Mesothelial cell of epicardium (in vitro differentiated cells): ENCODE results near the gene EXO5. TPM values are rescaled to one million over a fixed set of nuclear protein-coding genes. Genes with fewer than 3 reads are reported as not detected.

Experiments
- DNase-seq, 2 experiments: peaks; one replicate each; pipeline ENCODE4 v3.0.0; 2021; ENCODE audit warnings: low spot score in 2 of 2; ENCODE audit not compliant: unreplicated experiment in 2 of 2
- H3K27ac Mint-ChIP-seq: 2 replicates; pipeline ENCODE4 v1.8.0; 2021; ENCODE audit warnings: mixed read lengths
- H3K27me3 Mint-ChIP-seq: 2 replicates; pipeline ENCODE4 v1.8.0; 2021; ENCODE audit warnings: low read depth, mixed read lengths
- H3K36me3 Mint-ChIP-seq: 2 replicates; pipeline ENCODE4 v1.8.0; 2021; ENCODE audit warnings: mixed read lengths
- H3K4me1 Mint-ChIP-seq: 2 replicates; pipeline ENCODE4 v1.8.0; 2021; ENCODE audit warnings: mixed read lengths
- H3K4me3 Mint-ChIP-seq: 2 replicates; pipeline ENCODE4 v1.8.0; 2021; ENCODE audit warnings: mild to moderate bottlenecking, moderate library complexity, mixed read lengths
- H3K9me3 Mint-ChIP-seq: 2 replicates; pipeline ENCODE4 v1.8.0; 2021; ENCODE audit warnings: mixed read lengths
- total RNA-seq: library from RNA; stranded (reverse); gene quantifications from 3 replicates; pipeline ENCODE4 v1.2.1, GENCODE V29; 2021
- TF ChIP-seq, protein P1 (sequence below): fragments of 200-600 bp; sonication (generic); IDR thresholded peaks from one replicate; pipeline ENCODE4 v1.5.0; 2021; ENCODE audit warnings: antibody characterized with exemption; ENCODE audit not compliant: unreplicated experiment

The EXO5 gene, protein sequence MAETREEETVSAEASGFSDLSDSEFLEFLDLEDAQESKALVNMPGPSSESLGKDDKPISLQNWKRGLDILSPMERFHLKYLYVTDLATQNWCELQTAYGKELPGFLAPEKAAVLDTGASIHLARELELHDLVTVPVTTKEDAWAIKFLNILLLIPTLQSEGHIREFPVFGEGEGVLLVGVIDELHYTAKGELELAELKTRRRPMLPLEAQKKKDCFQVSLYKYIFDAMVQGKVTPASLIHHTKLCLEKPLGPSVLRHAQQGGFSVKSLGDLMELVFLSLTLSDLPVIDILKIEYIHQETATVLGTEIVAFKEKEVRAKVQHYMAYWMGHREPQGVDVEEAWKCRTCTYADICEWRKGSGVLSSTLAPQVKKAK
- total RNA-seq, result 15.9 to 16.6 TPM (median 16.5 TPM) in 3 replicates

DNA sequence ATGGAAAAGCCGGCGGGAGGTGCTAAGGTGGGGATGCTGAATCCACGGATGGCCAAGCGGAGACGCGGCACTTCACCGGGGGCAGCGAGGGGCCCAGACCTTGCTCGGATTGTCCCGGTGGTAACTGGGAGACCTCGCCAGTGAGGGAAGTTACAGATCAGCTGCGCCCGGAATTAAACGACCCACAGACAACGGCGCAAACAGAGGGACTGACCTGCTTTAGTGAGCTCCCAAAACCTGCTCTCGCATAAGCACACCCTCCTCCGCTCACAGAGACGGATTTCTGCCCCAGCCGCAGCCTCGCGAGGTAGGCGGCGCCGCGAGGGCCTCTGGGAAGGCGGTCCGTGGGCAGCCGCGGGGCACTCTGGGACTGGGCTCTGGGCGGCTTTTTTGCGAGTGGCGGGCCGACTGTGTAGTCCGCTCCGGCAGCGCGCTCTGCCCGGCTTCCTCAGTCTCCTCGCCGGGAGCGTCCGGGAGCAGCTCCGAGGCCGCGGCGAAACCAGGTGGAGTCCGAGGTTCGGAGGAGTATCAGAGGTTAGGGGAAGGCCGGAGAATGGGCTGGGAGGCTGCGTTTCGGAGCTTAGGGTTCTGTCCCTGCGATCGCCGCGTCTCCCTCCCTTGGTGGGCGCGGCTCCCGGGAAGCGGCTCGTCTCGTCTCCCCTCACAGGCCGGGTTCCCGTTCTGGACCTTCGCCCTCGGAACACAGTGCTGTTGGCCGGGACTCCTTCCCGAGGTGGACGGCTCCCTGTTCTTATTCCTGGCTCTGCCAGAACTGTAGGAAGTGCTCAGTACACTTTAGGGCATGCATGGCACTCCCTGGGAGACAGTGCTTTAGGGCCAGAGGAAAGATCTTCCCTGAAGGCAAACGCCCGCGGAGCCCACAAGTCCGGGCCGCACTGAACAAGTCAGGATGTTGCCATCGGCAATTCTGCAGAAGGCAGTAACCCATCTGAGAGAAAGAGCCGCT lies at the start of gene EXO5:
TSS of gene EXO5 (plus strand) at position 393 of the 967 bp plus-strand sequence. CDS start 5,778 bp downstream, outside the sequence.
- Mint-ChIP-seq H3K4me3 (peak within 1 kb of the TSS; percentile 81), H3K27me3 (no peaks in the 10 kb centered on the region), H3K4me1 (peaks cover 8% of the 10 kb centered on the region), H3K27ac (peak within 1 kb of the TSS; percentile 90), H3K9me3 (peaks cover 31% of the 10 kb centered on the region), H3K36me3 (peaks cover 44% of the 10 kb centered on the region)
- DNase-seq, result peak; percentile 55 to 79
- TF ChIP-seq, protein P1, sequence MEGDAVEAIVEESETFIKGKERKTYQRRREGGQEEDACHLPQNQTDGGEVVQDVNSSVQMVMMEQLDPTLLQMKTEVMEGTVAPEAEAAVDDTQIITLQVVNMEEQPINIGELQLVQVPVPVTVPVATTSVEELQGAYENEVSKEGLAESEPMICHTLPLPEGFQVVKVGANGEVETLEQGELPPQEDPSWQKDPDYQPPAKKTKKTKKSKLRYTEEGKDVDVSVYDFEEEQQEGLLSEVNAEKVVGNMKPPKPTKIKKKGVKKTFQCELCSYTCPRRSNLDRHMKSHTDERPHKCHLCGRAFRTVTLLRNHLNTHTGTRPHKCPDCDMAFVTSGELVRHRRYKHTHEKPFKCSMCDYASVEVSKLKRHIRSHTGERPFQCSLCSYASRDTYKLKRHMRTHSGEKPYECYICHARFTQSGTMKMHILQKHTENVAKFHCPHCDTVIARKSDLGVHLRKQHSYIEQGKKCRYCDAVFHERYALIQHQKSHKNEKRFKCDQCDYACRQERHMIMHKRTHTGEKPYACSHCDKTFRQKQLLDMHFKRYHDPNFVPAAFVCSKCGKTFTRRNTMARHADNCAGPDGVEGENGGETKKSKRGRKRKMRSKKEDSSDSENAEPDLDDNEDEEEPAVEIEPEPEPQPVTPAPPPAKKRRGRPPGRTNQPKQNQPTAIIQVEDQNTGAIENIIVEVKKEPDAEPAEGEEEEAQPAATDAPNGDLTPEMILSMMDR, result no peak

DNA sequence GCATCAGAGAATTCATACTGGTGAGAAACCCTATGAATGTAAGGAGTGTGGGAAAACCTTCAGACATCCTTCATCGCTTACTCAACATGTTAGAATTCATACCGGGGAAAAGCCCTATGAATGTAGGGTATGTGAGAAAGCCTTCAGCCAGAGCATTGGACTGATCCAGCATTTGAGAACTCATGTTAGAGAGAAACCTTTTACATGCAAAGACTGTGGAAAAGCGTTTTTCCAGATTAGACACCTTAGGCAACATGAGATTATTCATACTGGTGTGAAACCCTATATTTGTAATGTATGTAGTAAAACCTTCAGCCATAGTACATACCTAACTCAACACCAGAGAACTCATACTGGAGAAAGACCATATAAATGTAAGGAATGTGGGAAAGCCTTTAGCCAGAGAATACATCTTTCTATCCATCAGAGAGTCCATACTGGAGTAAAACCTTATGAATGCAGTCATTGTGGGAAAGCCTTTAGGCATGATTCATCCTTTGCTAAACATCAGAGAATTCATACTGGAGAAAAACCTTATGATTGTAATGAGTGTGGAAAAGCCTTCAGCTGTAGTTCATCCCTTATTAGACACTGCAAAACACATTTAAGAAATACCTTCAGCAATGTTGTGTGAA lies 45.5 kb upstream of the EXO5 start:
- TF ChIP-seq, protein P1, result no peak
- H3K27me3 Mint-ChIP-seq, result no peaks in the 10 kb centered on the region
- no peak overlapping the region for H3K4me3 Mint-ChIP-seq
- H3K9me3 Mint-ChIP-seq, result peaks cover 70% of the 10 kb centered on the region
- no peak overlapping the region for H3K27ac Mint-ChIP-seq
- DNase-seq, result no peak
- peaks cover 75% of the 10 kb centered on the region for H3K36me3 Mint-ChIP-seq
- H3K4me1 Mint-ChIP-seq, result no peaks in the 10 kb centered on the region

DNA sequence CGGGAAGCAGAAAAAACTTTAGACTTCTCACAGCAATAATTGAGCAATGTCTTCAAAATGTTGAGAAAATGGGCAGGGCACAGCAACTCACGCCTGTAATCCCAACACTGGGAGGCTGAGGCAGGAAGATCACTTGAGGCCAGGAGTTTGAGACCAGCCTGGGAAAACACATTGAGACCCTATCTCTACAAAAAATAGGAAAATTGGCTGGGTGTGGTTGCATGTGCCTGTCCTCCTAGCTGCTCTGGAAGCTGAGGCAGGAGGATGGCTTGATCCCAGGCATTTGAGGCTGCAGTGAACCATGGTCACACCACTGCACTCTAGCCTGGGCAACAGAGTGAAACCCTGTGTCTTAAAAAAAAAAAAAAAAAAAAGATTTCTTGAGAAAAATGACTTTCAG lies 39.2 kb upstream of the EXO5 start:
- DNase-seq, result no peak
- H3K27ac Mint-ChIP-seq, result no peak overlapping the region
- peaks cover 50% of the 10 kb centered on the region for H3K36me3 Mint-ChIP-seq
- TF ChIP-seq, protein P1, result no peak
- peaks cover 82% of the 10 kb centered on the region for H3K9me3 Mint-ChIP-seq
- H3K4me3 Mint-ChIP-seq, result no peak overlapping the region
- no peaks in the 10 kb centered on the region for H3K27me3 Mint-ChIP-seq
- H3K4me1 Mint-ChIP-seq, result no peaks in the 10 kb centered on the region

DNA sequence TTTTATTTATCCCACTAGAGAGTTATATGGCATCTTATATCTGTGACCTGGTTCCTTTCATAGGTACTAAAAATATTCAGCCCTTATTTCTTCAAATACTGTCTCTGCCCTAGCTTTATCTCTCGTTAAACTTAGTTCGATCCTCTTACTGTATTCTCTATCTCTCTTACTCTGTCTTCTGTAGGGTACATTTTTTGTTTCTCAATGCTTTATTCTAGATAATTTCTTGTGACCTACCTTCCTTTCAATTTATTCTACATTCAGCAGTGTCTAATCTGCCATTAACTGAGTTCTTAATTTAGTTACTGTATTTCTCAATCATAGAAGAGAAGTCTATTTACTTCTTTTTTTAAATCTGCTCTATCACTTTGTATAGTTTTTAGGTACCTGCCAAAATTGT lies 33.3 kb upstream of the EXO5 start:
- Mint-ChIP-seq H3K27me3 (no peaks in the 10 kb centered on the region), H3K9me3 (peaks cover 42% of the 10 kb centered on the region), H3K4me3 (no peak overlapping the region)

More for the DNA sequence above, 33.3 kb upstream of the EXO5 start:
- Mint-ChIP-seq H3K4me1 (peaks cover 16% of the 10 kb centered on the region), H3K27ac (no peak overlapping the region), H3K36me3 (peaks cover 15% of the 10 kb centered on the region)
- TF ChIP-seq, protein P1, result no peak
- no peak for DNase-seq
